Stimulated activated CD8-positive, alpha-beta memory T cell treated with anti-CD3 and anti-CD28 coated beads, Interleukin-7, amount 100 ng/mL, for 48 hours (primary cell): ENCODE measurements around the gene MACROH2A2.
"Not testable (repeated sequence)": the region's sequence is repeated elsewhere in the genome, so short reads cannot be mapped to it uniquely, and the experiment has no call there.

Experiments used
- DNase-seq, 2 donors: peaks; one replicate each; pipeline ENCODE4 v3.0.0-alpha.2; 2020; ENCODE audit warnings: low read depth in 1 of 2; ENCODE audit errors: extremely low read depth in 1 of 2

MACROH2A2 gene

GRCh38 chr10:70052462-70053217 is at the start of gene MACROH2A2:
TSS of gene MACROH2A2 (plus strand) at chr10:70052846. CDS start at chr10:70075659, 22,813 bp downstream.
- DNase-seq = no peak

- DNase-seq = no peak
These were observed 45.4 kb upstream of the MACROH2A2 start for GRCh38 chr10:70007116-70007820.

- DNase-seq = no peak
These were observed 21.4 kb upstream of the MACROH2A2 start for GRCh38 chr10:70031215-70031614.

- no peak for DNase-seq
These were observed 19.9 kb upstream of the MACROH2A2 start for GRCh38 chr10:70032667-70033289.

GRCh38 chr10:70034232-70034631 is 18.4 kb upstream of the MACROH2A2 start:
- no peak for DNase-seq

- DNase-seq = no peak
These were observed 17.1 kb upstream of the MACROH2A2 start for GRCh38 chr10:70035531-70035930.

- no peak for DNase-seq
These were observed 13.7 kb upstream of the MACROH2A2 start for GRCh38 chr10:70038923-70039322.

GRCh38 chr10:70041016-70041415 is 11.6 kb upstream of the MACROH2A2 start:
- no peak for DNase-seq

GRCh38 chr10:70041739-70042138 is 10.9 kb upstream of the MACROH2A2 start:
- DNase-seq = not testable (repeated sequence)

- not testable (repeated sequence) for DNase-seq
These were observed 5.6 kb upstream of the MACROH2A2 start for GRCh38 chr10:70047066-70047465.

- DNase-seq = no peak
These were observed 4.5 kb upstream of the MACROH2A2 start for GRCh38 chr10:70048030-70048723.

GRCh38 chr10:70051848-70052247 is 798 bp upstream of the MACROH2A2 start:
- DNase-seq = no peak

GRCh38 chr10:70053218-70053840 is 683 bp downstream of the MACROH2A2 start:
- no peak for DNase-seq

- DNase-seq = no peak
These were observed 1.2 kb downstream of the MACROH2A2 start for GRCh38 chr10:70053841-70054288.

GRCh38 chr10:70054902-70055301 is 2.3 kb downstream of the MACROH2A2 start:
- DNase-seq = no peak

- no peak for DNase-seq
These were observed 2.9 kb downstream of the MACROH2A2 start for GRCh38 chr10:70055550-70055949.

- no peak for DNase-seq
These were observed 4.7 kb downstream of the MACROH2A2 start for GRCh38 chr10:70057306-70057705.

- no peak for DNase-seq
These were observed 7.7 kb downstream of the MACROH2A2 start for GRCh38 chr10:70060389-70060788.

GRCh38 chr10:70063418-70064098 is 10.9 kb downstream of the MACROH2A2 start:
- no peak for DNase-seq

GRCh38 chr10:70064486-70064885 is 11.8 kb downstream of the MACROH2A2 start:
- no peak for DNase-seq
